K562 (cell line): ENCODE measurements around the gene CEP95. TPM values are rescaled to one million over a fixed set of nuclear protein-coding genes. Genes with fewer than 3 reads are reported as not detected.

Experiments used
- CUX1 ChIP-seq: fragments of 200-800 bp; sonication (Bioruptor generic); IDR thresholded peaks from 2 replicates; pipeline ENCODE4 v1.6.1; 2016; ENCODE audit warnings: missing genetic modification characterization, missing compliant biosample characterization
- E2F4 ChIP-seq: sonication (generic); formaldehyde crosslinking; IDR thresholded peaks from 2 replicates; pipeline ENCODE4 v1.8.0; 2022; ENCODE audit warnings: mild to moderate bottlenecking, low read depth, missing genetic modification reagents
- ETS2 ChIP-seq: IDR thresholded peaks from 2 replicates; pipeline ENCODE4 v1.6.1; 2016; ENCODE audit warnings: borderline replicate concordance, missing genetic modification characterization, mild to moderate bottlenecking, moderate library complexity, missing compliant biosample characterization; ENCODE audit not compliant: poor library complexity, severe bottlenecking
- FOXP4 ChIP-seq: sonication (generic); formaldehyde crosslinking; IDR thresholded peaks from 2 replicates; pipeline ENCODE4 v1.8.0; 2022; ENCODE audit warnings: mild to moderate bottlenecking, missing genetic modification reagents, borderline replicate concordance
- HLTF ChIP-seq: fragments of 450-650 bp; IDR thresholded peaks from 2 replicates; pipeline ENCODE4 v1.6.1; 2016
- MAFF ChIP-seq: IDR thresholded peaks from 2 replicates; pipeline ENCODE4 v1.6.1; 2012; ENCODE audit warnings: low read length, improper control_type of control experiment
- MAFK ChIP-seq: IDR thresholded peaks from 2 replicates; pipeline ENCODE4 v1.6.1; 2011; ENCODE audit warnings: low read length, improper control_type of control experiment
- MXI1 ChIP-seq: IDR thresholded peaks from 2 replicates; pipeline ENCODE4 v1.6.1; 2011; ENCODE audit warnings: low read depth, mild to moderate bottlenecking, improper control_type of control experiment, low read length
- NCOA1 ChIP-seq: fragments of 450-650 bp; IDR thresholded peaks from 2 replicates; pipeline ENCODE4 v1.6.1; 2016; ENCODE audit warnings: low read depth
- SMC3 ChIP-seq: conservative IDR thresholded peaks from 2 replicates; pipeline ENCODE4 v1.6.1; 2011; ENCODE audit warnings: low read depth, low read length, improper control_type of control experiment; ENCODE audit not compliant: insufficient read depth
- SP2 ChIP-seq: IDR thresholded peaks from 2 replicates; pipeline ENCODE4 v1.6.1; 2011; ENCODE audit warnings: mild to moderate bottlenecking, low read depth, low read length, moderate library complexity; ENCODE audit not compliant: poor library complexity, severe bottlenecking; ENCODE audit errors: extremely low read depth
- TRIM28 ChIP-seq: fragments of 450-650 bp; IDR thresholded peaks from 2 replicates; pipeline ENCODE4 v1.6.1; 2017
- WHSC1 ChIP-seq: IDR thresholded peaks from one replicate; pipeline ENCODE4 v1.6.1; 2012; ENCODE audit warnings: low read length, control low read depth, inconsistent platforms
- ZNF507 ChIP-seq: conservative IDR thresholded peaks from 2 replicates; pipeline ENCODE4 v1.6.1; 2017; ENCODE audit warnings: missing genetic modification characterization, missing compliant biosample characterization
- ZNF583 ChIP-seq: fragments of 250-450 bp; sonication (Bioruptor Pico); IDR thresholded peaks from 2 replicates; pipeline ENCODE4 v1.4.0; 2020
- ZNF644 ChIP-seq: fragments of 200-800 bp; sonication (Bioruptor generic); IDR thresholded peaks from 2 replicates; pipeline ENCODE4 v1.6.1; 2016; ENCODE audit warnings: low read depth, missing genetic modification characterization, missing compliant biosample characterization
- polyA plus RNA-seq, 8 experiments: library from polyadenylated mRNA; depleted of rRNA in 4 of 8; stranded (reverse) in 5 of 8; unstranded in 3 of 8; fragments of >200 nt; fragmentation: Nextera tagmentation in 2 of 8; fragmentation: Illumina TruSeq in 1 of 8; extraction: Ambion mirVana in 2 of 8; extraction: Trizol in 1 of 8; gene quantifications; 2 replicates each; pipeline versions ENCODE4 v1.2.1 to v1.2.3, GENCODE V29; 2011 to 2014; ENCODE audit warnings: inconsistent platforms in 1 of 8, missing spikeins in 1 of 8
- total RNA-seq, 7 experiments: library from RNA; depleted of rRNA in 6 of 7; stranded (reverse); fragments of >200 nt in 6 of 7; fragmentation: Illumina TruSeq in 2 of 7; extraction: Trizol in 2 of 7; gene quantifications; 2 replicates each; pipeline versions ENCODE4 v1.2.1 to v1.2.3, GENCODE V29; 2011 to 2021; ENCODE audit warnings: low replicate concordance in 1 of 7
- TF ChIP-seq, protein P1 (sequence below): sonication (generic); formaldehyde crosslinking; IDR thresholded peaks from 2 replicates; pipeline ENCODE4 v1.8.0; 2022; ENCODE audit warnings: missing genetic modification reagents, mild to moderate bottlenecking, borderline replicate concordance

The CEP95 gene
- total and polyA plus RNA-seq, 9 of the 15 experiments (the other 6 are each of a cell fraction or from before 2014, with no cell fraction given), result 26.7 to 80.7 (median 56.9) TPM

DNA sequence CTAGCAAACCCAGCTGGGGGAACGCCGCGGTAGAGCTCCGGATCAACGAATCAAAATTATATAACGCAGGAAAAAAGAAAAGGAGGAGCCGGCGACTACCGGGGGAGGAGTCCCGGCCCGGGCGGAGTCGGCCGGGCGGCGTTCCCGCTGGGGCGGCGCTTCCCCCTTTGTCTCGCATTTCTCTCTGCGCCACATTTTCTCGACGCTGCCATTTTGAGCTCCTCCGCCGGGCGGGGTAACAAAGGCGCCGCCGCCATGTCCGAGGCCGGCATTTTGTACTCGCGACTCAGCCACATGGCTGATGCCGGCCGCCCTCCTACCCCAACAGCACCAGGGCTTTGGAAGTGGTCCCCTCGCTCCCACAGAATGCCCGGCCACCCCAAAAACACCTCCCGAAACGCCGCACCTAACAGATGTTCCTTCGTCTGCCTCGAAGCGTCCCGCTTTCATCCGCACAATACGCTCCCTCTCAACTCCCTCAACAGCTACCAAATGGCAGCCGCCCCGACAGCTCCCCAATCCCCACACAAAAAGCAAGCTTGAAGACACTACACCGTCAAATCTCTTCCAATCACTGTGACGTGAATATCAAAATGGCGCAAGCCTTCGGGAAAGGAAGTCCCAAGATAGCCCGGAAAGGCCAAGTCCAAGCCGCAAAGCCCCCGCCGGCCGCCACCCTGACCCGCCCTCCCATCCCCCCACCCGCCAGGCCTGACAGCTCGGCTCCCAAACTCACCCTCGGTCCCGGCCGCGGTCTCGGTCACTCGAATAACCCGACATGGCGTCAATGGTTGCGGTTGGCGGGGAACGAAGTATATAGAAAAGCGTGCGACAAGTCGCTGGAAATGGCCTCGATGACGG, 1.2 kb upstream of the CEP95 start (continued):
- TF ChIP-seq FOXP4 (CRISPR knock-in tag) (no peak), NCOA1 (no peak), ZNF583 (CRISPR knock-in tag) (no peak), ZNF507 (tag) (no peak), ETS2 (tag) (no peak), TRIM28 (no peak), ZNF644 (tag) (no peak), MAFK (no peak), MAFF (no peak), HLTF (peak; percentile 56; the same call in 1 of the 2 replicates), E2F4 (no peak), SMC3 (no peak), SP2 (no peak), WHSC1 (no peak), CUX1 (no peak), MXI1 (0 out of 2 replicates have a peak, but pooled peaks have one; percentile 26)
- TF ChIP-seq, protein P1, sequence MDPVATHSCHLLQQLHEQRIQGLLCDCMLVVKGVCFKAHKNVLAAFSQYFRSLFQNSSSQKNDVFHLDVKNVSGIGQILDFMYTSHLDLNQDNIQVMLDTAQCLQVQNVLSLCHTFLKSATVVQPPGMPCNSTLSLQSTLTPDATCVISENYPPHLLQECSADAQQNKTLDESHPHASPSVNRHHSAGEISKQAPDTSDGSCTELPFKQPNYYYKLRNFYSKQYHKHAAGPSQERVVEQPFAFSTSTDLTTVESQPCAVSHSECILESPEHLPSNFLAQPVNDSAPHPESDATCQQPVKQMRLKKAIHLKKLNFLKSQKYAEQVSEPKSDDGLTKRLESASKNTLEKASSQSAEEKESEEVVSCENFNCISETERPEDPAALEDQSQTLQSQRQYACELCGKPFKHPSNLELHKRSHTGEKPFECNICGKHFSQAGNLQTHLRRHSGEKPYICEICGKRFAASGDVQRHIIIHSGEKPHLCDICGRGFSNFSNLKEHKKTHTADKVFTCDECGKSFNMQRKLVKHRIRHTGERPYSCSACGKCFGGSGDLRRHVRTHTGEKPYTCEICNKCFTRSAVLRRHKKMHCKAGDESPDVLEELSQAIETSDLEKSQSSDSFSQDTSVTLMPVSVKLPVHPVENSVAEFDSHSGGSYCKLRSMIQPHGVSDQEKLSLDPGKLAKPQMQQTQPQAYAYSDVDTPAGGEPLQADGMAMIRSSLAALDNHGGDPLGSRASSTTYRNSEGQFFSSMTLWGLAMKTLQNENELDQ (CRISPR knock-in tag), result no peak
